HEK293 (cell line): ENCODE results near the gene LRRC4C.

ENCODE experiments used
- CTCF ChIA-PET: fragments of 350-600 bp; formaldehyde crosslinking; extraction: SDS; loops from one replicate; lab custom pipeline; 2021; ENCODE audit warnings: antibody characterized with exemption; lab: Yijun Ruan, JAX
- POLR2A ChIA-PET: fragments of 300-600 bp; formaldehyde crosslinking; extraction: SDS; loops from one replicate; lab custom pipeline; 2020; ENCODE audit warnings: antibody characterized with exemption, inconsistent platforms; lab: Yijun Ruan, JAX
- H3K27ac ChIP-seq: fragments of 200-500 bp; sonication (Bioruptor generic); 2 replicates; pipeline ENCODE4 v1.5.1; 2014; ENCODE audit warnings: low read depth, low read length, control low read depth, inconsistent platforms; ENCODE audit errors: extremely low read depth
- H3K36me3 ChIP-seq, 2 experiments: fragments of 200-500 bp in 1 of 2; sonication (Bioruptor generic) in 1 of 2; 1 replicate in 1 of 2; 2 replicates in 1 of 2; pipeline ENCODE4 v1.5.1; 2014 to 2017; ENCODE audit warnings: inconsistent platforms in 2 of 2, low read length in 2 of 2; ENCODE audit not compliant: control insufficient read depth in 2 of 2, insufficient read depth in 1 of 2
- H3K4me1 ChIP-seq: fragments of 200-500 bp; sonication (Bioruptor generic); 2 replicates; pipeline ENCODE4 v1.5.1; 2014; ENCODE audit warnings: mild to moderate bottlenecking, low read length, inconsistent platforms; ENCODE audit not compliant: control insufficient read depth, insufficient read depth
- H3K4me3 ChIP-seq: 2 replicates; pipeline ENCODE4 v1.5.1; 2011; ENCODE audit warnings: low read depth, mild to moderate bottlenecking, control low read depth, low read length, moderate library complexity
- H3K9me3 ChIP-seq: fragments of 200-500 bp; sonication (Bioruptor generic); 2 replicates; pipeline ENCODE4 v1.5.1; 2014; ENCODE audit warnings: low read depth, low read length, inconsistent platforms; ENCODE audit not compliant: control insufficient read depth, insufficient read depth
- GLIS1 ChIP-seq: fragments of 450-650 bp; formaldehyde crosslinking; IDR thresholded peaks from 2 replicates; pipeline ENCODE4 v1.5.1; 2016; ENCODE audit warnings: missing biosample characterization, missing genetic modification characterization
- OSR2 ChIP-seq: fragments of 450-650 bp; formaldehyde crosslinking; IDR thresholded peaks from 2 replicates; pipeline ENCODE4 v1.5.1; 2016; ENCODE audit warnings: missing biosample characterization, missing genetic modification characterization
- SP7 ChIP-seq: fragments of 450-650 bp; formaldehyde crosslinking; IDR thresholded peaks from 2 replicates; pipeline ENCODE4 v1.5.1; 2016; ENCODE audit warnings: missing biosample characterization, missing genetic modification characterization
- TCF7L2 ChIP-seq: IDR thresholded peaks from 2 replicates; pipeline ENCODE4 v1.6.1; 2011; ENCODE audit warnings: low read depth, mild to moderate bottlenecking, inconsistent platforms, low read length, moderate library complexity, borderline replicate concordance
- ZNF121 ChIP-seq: fragments of 450-650 bp; formaldehyde crosslinking; IDR thresholded peaks from 2 replicates; pipeline ENCODE4 v1.5.1; 2016; ENCODE audit warnings: missing biosample characterization, missing genetic modification characterization
- ZNF214 ChIP-seq: fragments of 450-650 bp; formaldehyde crosslinking; IDR thresholded peaks from 2 replicates; pipeline ENCODE4 v1.5.1; 2017; ENCODE audit warnings: missing biosample characterization, mild to moderate bottlenecking, missing genetic modification characterization, borderline replicate concordance
- ZNF223 ChIP-seq: fragments of 450-650 bp; formaldehyde crosslinking; IDR thresholded peaks from 2 replicates; pipeline ENCODE4 v1.5.1; 2016; ENCODE audit warnings: missing biosample characterization, missing genetic modification characterization
- ZNF239 ChIP-seq: fragments of 450-650 bp; formaldehyde crosslinking; IDR thresholded peaks from 2 replicates; pipeline ENCODE4 v1.5.1; 2016; ENCODE audit warnings: missing biosample characterization, missing genetic modification characterization
- ZNF549 ChIP-seq: fragments of 450-650 bp; IDR thresholded peaks from 2 replicates; pipeline ENCODE4 v1.5.1; 2018; ENCODE audit warnings: missing biosample characterization, missing genetic modification characterization, mild to moderate bottlenecking, inconsistent platforms, moderate library complexity
- ZNF585B ChIP-seq: fragments of 450-650 bp; formaldehyde crosslinking; IDR thresholded peaks from 2 replicates; pipeline ENCODE4 v1.5.1; 2016; ENCODE audit warnings: missing biosample characterization, missing genetic modification characterization
- ZNF610 ChIP-seq: fragments of 450-650 bp; formaldehyde crosslinking; IDR thresholded peaks from 2 replicates; pipeline ENCODE4 v1.5.1; 2016; ENCODE audit warnings: missing biosample characterization, missing genetic modification characterization, borderline replicate concordance
- ZNF624 ChIP-seq: fragments of 450-650 bp; formaldehyde crosslinking; IDR thresholded peaks from 2 replicates; pipeline ENCODE4 v1.5.1; 2017; ENCODE audit warnings: missing biosample characterization, missing genetic modification characterization
- ZNF670 ChIP-seq: fragments of 450-650 bp; formaldehyde crosslinking; IDR thresholded peaks from 2 replicates; pipeline ENCODE4 v1.5.1; 2016; ENCODE audit warnings: missing biosample characterization, missing genetic modification characterization, low read depth
- ZNF701 ChIP-seq: fragments of 450-650 bp; formaldehyde crosslinking; IDR thresholded peaks from 2 replicates; pipeline ENCODE4 v1.5.1; 2016; ENCODE audit warnings: missing biosample characterization, missing genetic modification characterization
- TF ChIP-seq, protein P1 (sequence below): fragments of 450-650 bp; formaldehyde crosslinking; conservative IDR thresholded peaks from 2 replicates; pipeline ENCODE4 v1.5.1; 2016; ENCODE audit warnings: low read depth, missing biosample characterization, missing genetic modification characterization
- TF ChIP-seq, protein P2 (sequence below): fragments of 450-650 bp; formaldehyde crosslinking; IDR thresholded peaks from 2 replicates; pipeline ENCODE4 v1.5.1; 2016; ENCODE audit warnings: missing biosample characterization, missing genetic modification characterization
- TF ChIP-seq, protein P3 (sequence below): fragments of 450-650 bp; formaldehyde crosslinking; IDR thresholded peaks from 2 replicates; pipeline ENCODE4 v1.5.1; 2016; ENCODE audit warnings: missing biosample characterization, missing genetic modification characterization
- TF ChIP-seq, protein P4 (sequence below): fragments of 450-650 bp; formaldehyde crosslinking; IDR thresholded peaks from 2 replicates; pipeline ENCODE4 v1.5.1; 2016; ENCODE audit warnings: missing biosample characterization, missing genetic modification characterization
- TF ChIP-seq, protein P5 (sequence below): fragments of 450-650 bp; formaldehyde crosslinking; IDR thresholded peaks from 2 replicates; pipeline ENCODE4 v1.5.0; 2017; ENCODE audit warnings: missing biosample characterization, missing genetic modification characterization, borderline replicate concordance
- TF ChIP-seq, protein P6 (sequence below): fragments of 450-650 bp; formaldehyde crosslinking; IDR thresholded peaks from 2 replicates; pipeline ENCODE4 v1.5.1; 2017; ENCODE audit warnings: missing biosample characterization, mild to moderate bottlenecking, missing genetic modification characterization, moderate library complexity

LRRC4C gene

DNA sequence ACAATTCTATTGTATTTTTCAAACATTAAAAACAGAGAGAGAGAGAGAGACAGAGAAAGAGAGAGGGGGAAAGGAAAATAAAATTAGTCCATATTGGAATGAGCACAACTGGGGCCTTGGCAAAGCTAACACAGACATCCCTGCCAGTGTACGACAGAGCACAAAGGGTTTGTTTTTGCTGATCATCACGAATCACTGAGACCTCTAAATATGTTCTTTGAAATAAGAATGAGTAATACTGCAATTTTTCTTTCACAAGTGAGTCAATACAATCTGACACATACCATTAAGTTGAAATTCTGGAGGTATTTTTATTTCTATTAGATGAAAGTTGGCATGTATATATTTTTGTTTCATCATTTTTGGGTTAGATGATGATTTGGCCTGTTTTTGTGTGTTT is 27.0 kb upstream of the LRRC4C start:
- TF ChIP-seq ZNF624 (tag by site-specific recombination) (no peak), ZNF549 (tag by site-specific recombination) (no peak), GLIS1 (tag by site-specific recombination) (no peak), SP7 (tag by site-specific recombination) (no peak), TCF7L2 (no peak), ZNF214 (tag by site-specific recombination) (no peak)
- TF ChIP-seq, protein P1, sequence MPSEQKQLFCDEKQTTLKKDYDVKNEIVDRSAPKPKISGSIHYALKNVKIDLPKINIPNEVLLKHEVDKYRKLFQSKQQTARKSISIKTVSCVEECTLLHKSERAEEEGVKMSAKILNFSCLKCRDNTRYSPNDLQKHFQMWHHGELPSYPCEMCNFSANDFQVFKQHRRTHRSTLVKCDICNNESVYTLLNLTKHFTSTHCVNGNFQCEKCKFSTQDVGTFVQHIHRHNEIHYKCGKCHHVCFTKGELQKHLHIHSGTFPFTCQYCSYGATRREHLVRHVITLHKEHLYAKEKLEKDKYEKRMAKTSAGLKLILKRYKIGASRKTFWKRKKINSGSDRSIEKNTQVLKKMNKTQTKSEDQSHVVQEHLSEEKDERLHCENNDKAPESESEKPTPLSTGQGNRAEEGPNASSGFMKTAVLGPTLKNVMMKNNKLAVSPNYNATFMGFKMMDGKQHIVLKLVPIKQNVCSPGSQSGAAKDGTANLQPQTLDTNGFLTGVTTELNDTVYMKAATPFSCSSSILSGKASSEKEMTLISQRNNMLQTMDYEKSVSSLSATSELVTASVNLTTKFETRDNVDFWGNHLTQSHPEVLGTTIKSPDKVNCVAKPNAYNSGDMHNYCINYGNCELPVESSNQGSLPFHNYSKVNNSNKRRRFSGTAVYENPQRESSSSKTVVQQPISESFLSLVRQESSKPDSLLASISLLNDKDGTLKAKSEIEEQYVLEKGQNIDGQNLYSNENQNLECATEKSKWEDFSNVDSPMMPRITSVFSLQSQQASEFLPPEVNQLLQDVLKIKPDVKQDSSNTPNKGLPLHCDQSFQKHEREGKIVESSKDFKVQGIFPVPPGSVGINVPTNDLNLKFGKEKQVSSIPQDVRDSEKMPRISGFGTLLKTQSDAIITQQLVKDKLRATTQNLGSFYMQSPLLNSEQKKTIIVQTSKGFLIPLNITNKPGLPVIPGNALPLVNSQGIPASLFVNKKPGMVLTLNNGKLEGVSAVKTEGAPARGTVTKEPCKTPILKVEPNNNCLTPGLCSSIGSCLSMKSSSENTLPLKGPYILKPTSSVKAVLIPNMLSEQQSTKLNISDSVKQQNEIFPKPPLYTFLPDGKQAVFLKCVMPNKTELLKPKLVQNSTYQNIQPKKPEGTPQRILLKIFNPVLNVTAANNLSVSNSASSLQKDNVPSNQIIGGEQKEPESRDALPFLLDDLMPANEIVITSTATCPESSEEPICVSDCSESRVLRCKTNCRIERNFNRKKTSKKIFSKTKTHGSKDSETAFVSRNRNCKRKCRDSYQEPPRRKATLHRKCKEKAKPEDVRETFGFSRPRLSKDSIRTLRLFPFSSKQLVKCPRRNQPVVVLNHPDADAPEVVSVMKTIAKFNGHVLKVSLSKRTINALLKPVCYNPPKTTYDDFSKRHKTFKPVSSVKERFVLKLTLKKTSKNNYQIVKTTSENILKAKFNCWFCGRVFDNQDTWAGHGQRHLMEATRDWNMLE (tag by site-specific recombination): no peak
- TF ChIP-seq, protein P2, sequence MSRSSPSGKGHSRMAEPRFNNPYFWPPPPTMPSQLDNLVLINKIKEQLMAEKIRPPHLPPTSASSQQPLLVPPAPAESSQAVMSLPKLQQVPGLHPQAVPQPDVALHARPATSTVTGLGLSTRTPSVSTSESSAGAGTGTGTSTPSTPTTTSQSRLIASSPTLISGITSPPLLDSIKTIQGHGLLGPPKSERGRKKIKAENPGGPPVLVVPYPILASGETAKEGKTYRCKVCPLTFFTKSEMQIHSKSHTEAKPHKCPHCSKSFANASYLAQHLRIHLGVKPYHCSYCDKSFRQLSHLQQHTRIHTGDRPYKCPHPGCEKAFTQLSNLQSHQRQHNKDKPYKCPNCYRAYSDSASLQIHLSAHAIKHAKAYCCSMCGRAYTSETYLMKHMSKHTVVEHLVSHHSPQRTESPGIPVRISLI: no peak
- TF ChIP-seq, protein P3, sequence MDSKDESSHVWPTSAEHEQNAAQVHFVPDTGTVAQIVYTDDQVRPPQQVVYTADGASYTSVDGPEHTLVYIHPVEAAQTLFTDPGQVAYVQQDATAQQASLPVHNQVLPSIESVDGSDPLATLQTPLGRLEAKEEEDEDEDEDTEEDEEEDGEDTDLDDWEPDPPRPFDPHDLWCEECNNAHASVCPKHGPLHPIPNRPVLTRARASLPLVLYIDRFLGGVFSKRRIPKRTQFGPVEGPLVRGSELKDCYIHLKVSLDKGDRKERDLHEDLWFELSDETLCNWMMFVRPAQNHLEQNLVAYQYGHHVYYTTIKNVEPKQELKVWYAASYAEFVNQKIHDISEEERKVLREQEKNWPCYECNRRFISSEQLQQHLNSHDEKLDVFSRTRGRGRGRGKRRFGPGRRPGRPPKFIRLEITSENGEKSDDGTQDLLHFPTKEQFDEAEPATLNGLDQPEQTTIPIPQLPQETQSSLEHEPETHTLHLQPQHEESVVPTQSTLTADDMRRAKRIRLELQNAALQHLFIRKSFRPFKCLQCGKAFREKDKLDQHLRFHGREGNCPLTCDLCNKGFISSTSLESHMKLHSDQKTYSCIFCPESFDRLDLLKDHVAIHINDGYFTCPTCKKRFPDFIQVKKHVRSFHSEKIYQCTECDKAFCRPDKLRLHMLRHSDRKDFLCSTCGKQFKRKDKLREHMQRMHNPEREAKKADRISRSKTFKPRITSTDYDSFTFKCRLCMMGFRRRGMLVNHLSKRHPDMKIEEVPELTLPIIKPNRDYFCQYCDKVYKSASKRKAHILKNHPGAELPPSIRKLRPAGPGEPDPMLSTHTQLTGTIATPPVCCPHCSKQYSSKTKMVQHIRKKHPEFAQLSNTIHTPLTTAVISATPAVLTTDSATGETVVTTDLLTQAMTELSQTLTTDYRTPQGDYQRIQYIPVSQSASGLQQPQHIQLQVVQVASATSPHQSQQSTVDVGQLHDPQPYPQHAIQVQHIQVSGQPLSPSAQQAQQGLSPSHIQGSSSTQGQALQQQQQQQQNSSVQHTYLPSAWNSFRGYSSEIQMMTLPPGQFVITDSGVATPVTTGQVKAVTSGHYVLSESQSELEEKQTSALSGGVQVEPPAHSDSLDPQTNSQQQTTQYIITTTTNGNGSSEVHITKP: no peak
- TF ChIP-seq, protein P4, sequence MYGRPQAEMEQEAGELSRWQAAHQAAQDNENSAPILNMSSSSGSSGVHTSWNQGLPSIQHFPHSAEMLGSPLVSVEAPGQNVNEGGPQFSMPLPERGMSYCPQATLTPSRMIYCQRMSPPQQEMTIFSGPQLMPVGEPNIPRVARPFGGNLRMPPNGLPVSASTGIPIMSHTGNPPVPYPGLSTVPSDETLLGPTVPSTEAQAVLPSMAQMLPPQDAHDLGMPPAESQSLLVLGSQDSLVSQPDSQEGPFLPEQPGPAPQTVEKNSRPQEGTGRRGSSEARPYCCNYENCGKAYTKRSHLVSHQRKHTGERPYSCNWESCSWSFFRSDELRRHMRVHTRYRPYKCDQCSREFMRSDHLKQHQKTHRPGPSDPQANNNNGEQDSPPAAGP: no peak
- Histone ChIP-seq H3K4me3 (no peak overlapping the region), H3K27ac (no peak overlapping the region), H3K4me1 (no peaks in the 10 kb centered on the region), H3K36me3 (no peaks in the 10 kb centered on the region), H3K9me3 (no peaks in the 10 kb centered on the region)
- ChIA-PET POLR2A (no interaction called here), CTCF (interaction anchor here (0.6 kb wide), 1 partner anchor 18 kb away, joined by 3 read pairs; no protein-coding TSS in a partner anchor)

DNA sequence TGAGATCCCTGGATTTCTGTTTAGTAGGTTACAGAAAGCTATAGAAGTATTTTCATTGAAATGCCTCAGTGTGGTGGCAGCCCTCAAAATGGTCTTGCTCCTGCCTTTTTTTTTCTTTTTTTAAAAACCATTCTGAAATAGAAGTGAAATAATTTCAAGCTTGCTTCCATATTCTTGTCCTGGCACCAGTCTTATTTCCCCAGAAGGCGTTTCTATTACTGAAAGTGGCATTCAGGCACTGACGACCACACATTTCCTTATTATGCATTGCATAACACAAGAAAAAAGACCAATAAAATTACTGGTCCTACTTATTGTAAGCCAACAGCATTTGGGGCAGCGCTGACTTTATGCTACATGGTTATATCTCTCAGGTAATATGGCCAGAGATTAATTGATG is 24.5 kb upstream of the LRRC4C start:
- Histone ChIP-seq H3K4me1 (no peaks in the 10 kb centered on the region), H3K36me3 (no peaks in the 10 kb centered on the region), H3K9me3 (no peaks in the 10 kb centered on the region), H3K27ac (no peak overlapping the region), H3K4me3 (no peak overlapping the region)
- ChIA-PET POLR2A (no interaction called here), CTCF (no interaction called here)
- TF ChIP-seq, protein P5, sequence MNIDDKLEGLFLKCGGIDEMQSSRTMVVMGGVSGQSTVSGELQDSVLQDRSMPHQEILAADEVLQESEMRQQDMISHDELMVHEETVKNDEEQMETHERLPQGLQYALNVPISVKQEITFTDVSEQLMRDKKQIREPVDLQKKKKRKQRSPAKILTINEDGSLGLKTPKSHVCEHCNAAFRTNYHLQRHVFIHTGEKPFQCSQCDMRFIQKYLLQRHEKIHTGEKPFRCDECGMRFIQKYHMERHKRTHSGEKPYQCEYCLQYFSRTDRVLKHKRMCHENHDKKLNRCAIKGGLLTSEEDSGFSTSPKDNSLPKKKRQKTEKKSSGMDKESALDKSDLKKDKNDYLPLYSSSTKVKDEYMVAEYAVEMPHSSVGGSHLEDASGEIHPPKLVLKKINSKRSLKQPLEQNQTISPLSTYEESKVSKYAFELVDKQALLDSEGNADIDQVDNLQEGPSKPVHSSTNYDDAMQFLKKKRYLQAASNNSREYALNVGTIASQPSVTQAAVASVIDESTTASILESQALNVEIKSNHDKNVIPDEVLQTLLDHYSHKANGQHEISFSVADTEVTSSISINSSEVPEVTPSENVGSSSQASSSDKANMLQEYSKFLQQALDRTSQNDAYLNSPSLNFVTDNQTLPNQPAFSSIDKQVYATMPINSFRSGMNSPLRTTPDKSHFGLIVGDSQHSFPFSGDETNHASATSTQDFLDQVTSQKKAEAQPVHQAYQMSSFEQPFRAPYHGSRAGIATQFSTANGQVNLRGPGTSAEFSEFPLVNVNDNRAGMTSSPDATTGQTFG (tag by site-specific recombination): no peak
- TF ChIP-seq ZNF670 (tag by site-specific recombination) (no peak), ZNF239 (tag by site-specific recombination) (no peak), ZNF121 (no peak), ZNF223 (tag by site-specific recombination) (no peak), ZNF585B (tag by site-specific recombination) (no peak), ZNF701 (no peak), OSR2 (no peak), ZNF610 (tag by site-specific recombination) (no peak)
- TF ChIP-seq, protein P6, sequence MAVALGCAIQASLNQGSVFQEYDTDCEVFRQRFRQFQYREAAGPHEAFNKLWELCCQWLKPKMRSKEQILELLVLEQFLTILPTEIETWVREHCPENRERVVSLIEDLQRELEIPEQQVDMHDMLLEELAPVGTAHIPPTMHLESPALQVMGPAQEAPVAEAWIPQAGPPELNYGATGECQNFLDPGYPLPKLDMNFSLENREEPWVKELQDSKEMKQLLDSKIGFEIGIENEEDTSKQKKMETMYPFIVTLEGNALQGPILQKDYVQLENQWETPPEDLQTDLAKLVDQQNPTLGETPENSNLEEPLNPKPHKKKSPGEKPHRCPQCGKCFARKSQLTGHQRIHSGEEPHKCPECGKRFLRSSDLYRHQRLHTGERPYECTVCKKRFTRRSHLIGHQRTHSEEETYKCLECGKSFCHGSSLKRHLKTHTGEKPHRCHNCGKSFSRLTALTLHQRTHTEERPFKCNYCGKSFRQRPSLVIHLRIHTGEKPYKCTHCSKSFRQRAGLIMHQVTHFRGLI: no peak
